Subcutaneous adipose tissue (tissue), 4 donors: ENCODE data around the gene AGAP1. TPM values are rescaled to one million over a fixed set of nuclear protein-coding genes. Genes with fewer than 3 reads are reported as not detected.

Experiments used
- total RNA-seq, 4 donors: library from RNA; depleted of rRNA; stranded (reverse); fragments of >200 nt; gene quantifications; one replicate each; pipeline ENCODE4 v1.1.0, GENCODE V29; 2016
- TF ChIP-seq, protein P1 (sequence below): fragments of 450-650 bp; IDR thresholded peaks from one replicate; pipeline ENCODE4 v1.5.1; 2016; ENCODE audit warnings: low read depth, mild to moderate bottlenecking, control low read depth, antibody characterized with exemption, moderate library complexity

The AGAP1 gene
- total RNA-seq, 4 donors from 2014 or later: 13.6 to 26.3 (median 23.6) TPM

DNA sequence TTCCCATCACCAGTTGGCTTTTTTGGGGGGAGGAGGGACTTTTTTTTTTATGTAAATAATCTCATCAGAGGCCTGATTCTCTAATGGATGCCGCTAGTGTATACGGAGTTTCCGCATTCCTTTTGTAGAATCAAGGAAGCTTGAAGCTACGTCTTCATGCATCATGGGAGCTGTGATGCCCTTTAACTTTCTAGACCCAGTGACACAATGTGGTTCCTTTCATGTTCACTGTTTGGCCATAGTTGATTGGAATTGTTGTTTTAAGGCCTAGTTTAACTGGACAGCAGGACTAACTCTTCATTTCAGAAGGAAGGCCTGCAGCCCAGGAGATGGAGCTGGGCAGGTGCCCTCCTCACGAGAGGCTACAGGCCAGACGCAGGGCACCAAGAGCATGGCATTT is 287.9 kb downstream of the AGAP1 start:
- TF ChIP-seq, protein P1, sequence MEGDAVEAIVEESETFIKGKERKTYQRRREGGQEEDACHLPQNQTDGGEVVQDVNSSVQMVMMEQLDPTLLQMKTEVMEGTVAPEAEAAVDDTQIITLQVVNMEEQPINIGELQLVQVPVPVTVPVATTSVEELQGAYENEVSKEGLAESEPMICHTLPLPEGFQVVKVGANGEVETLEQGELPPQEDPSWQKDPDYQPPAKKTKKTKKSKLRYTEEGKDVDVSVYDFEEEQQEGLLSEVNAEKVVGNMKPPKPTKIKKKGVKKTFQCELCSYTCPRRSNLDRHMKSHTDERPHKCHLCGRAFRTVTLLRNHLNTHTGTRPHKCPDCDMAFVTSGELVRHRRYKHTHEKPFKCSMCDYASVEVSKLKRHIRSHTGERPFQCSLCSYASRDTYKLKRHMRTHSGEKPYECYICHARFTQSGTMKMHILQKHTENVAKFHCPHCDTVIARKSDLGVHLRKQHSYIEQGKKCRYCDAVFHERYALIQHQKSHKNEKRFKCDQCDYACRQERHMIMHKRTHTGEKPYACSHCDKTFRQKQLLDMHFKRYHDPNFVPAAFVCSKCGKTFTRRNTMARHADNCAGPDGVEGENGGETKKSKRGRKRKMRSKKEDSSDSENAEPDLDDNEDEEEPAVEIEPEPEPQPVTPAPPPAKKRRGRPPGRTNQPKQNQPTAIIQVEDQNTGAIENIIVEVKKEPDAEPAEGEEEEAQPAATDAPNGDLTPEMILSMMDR: no peak

DNA sequence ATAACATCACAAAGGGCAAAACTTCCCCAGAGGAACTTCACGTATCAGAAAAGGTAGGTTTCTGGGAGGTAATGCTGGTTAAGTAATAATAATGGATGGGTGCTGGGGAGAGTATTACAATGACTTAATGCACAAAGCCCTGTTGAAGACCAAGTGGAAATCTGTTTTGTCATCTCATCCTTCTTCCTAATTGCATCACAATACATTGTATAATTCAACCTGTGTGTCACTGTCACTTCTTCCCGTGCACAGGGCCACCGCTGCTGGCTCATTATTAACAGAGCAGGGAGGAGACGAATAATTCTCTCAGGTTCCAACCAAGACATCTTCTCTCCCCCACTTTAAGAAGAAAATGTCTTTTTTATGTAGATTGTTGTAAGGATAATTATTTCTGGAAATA is 290.9 kb downstream of the AGAP1 start:
- TF ChIP-seq, protein P1: no peak

DNA sequence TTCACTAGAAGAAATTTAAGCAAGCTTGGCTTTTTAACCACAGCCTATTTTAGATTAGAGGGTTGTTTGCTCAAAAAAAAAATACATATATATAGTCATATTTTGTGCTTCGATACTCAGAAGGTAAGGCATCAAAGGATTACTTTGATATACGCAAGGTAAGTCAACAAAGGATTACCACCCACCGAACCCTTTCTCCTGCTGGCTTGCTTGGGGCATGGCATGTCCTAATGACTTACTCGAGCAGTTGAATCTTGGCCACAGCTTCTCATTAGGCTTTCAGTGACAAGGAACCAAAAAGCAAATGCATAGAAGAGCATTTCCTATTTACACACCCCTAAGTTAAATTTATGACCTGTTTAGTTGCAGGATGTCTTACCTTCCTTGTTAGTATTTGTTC is 295.7 kb downstream of the AGAP1 start:
- TF ChIP-seq, protein P1: no peak

DNA sequence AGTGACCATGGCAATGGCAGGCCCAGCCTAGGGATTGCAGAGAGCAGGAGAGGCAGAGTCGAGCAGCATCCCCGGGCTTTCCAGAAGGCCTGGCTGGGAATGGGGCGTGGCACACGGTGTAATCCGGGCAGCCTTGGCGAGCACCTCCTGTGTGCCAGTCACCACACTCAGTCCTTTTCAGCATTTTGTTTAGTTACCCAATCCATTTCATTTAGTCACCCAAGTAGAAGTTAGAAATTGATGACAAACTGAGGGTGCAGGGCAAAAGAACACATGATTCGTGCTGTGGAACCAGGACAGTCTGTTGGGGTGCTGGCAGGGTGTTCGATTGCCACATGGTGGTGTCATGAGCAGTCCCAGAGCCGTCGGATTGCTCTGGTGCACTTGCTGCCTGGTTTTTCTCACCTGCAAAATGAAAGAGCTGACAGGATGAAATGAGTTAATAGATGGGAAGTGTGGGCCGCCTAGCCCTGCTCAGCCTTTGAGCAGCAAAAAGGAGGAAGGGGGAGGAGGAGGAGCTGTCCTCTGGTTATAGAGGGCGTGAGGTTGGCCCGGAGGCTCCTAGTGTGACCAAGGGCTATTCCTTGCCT is 299.4 kb downstream of the AGAP1 start:
- TF ChIP-seq, protein P1: no peak

DNA sequence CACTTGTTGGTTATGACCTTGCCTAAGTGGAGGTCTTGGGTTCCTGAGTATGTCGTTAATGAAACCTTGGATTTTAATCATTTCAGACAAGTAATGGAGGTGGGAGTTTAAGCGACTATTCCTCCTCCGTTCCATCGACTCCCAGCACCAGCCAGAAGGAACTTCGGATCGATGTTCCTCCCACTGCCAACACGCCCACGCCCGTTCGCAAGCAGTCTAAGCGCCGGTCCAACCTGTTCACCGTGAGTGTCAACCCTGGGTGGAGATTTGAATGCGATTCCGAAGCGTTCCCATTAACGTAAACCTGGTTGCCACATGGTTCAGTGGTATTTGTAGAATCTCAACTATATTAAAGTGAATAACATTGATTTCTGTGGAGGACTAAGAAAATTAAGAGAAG is 305.4 kb downstream of the AGAP1 start:
- TF ChIP-seq, protein P1: no peak

DNA sequence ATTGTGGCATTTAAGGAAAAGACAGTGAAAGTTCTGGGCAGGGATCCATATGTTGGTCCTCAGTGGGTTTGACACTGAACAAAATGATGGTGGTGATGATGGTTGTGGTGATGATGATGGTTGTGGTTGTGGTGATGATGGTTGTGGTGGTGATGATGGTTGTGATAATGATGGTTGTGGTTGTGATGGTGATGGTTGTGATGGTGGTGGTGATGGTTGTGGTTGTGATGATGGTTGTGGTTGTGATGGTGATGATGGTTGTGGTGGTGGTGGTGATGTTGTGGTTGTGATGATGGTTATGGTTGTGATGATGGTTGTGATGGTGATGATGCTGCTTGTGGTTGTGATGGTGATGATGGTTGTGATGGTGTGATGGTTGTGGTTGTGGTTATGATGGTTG is 308.7 kb downstream of the AGAP1 start:
- TF ChIP-seq, protein P1: no peak

DNA sequence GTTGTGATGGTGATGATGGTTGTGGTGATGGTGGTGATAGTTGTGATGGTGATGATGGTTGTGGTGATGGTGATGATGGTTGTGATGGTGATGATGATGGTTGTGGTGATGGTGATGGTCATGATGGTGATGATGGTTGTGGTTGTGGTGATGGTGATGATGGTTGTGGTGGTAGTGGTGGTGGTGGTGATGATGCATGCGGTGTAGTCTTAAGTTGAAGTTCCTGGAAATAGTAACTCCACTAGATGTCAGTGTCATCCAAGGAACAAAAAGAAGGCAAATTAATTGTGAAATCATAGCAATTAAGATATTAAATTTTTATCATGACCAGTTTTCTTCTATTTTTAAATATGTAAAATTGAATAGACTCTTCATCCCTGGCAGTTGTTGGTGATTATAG is 309.2 kb downstream of the AGAP1 start:
- TF ChIP-seq, protein P1: no peak
